Measurements from ENCODE around the gene RHOJ. TPM values are rescaled to one million over a fixed set of nuclear protein-coding genes. Genes with fewer than 3 reads are reported as not detected.

Gene RHOJ
- total and polyA plus RNA-seq, 2 donors (not counting 1 experiment from before 2014, with no cell fraction given), result not detected

GRCh38 chr14:63269561-63270225 is 65.5 kb downstream of the RHOJ start:
- H4K20me1 ChIP-seq (ENCODE audit: control insufficient read depth, insufficient read depth, low read length, poor library complexity, severe bottlenecking), result no peaks in the 10 kb centered on the region
- H3K27me3 ChIP-seq (replicated peaks in 1 of 4; ENCODE audit: control extremely low read depth in 1 of 4, control insufficient read depth in 3 of 4, insufficient read depth in 4 of 4, low read length in 3 of 4), result peaks cover 0 to 4% (median 0%) of the 10 kb centered on the region in 4 experiments
- H3K9me3 ChIP-seq (ENCODE audit: control extremely low read depth in 1 of 3, control insufficient read depth in 2 of 3, insufficient read depth in 1 of 3, low read length in 2 of 3), result no peaks in the 10 kb centered on the region
- no peak overlapping the region for H3K4me3 ChIP-seq (ENCODE audit: control extremely low read depth in 1 of 5, extremely low read depth in 1 of 5, insufficient read depth in 1 of 5, low read depth in 2 of 5, low read length in 4 of 5)
- Mint-ChIP-seq H3K27ac (no peak overlapping the region), H3K27me3 (peaks cover 24% of the 10 kb centered on the region), H3K4me1 (no peaks in the 10 kb centered on the region), H3K4me3 (no peak overlapping the region), H3K9me3 (ENCODE audit: insufficient read depth) (peaks cover 4% of the 10 kb centered on the region)
- 100% methylated on average over 2 of the region's 11 CpGs for whole genome bisulfite sequencing (ENCODE audit: insufficient coverage)
- CTCF ChIA-PET, result no interaction called here
- no peak for TF ChIP-seq CTCF (IDR thresholded peaks at IDR 0.05)
- no peak for TF ChIP-seq EZH2 (IDR thresholded peaks at IDR 0.05; ENCODE audit: borderline replicate concordance, insufficient read depth, low read depth, low read length, poor library complexity, severe bottlenecking)
- no peaks in the 10 kb centered on the region for H3K4me1 ChIP-seq (ENCODE audit: control insufficient read depth in 2 of 2, insufficient read depth in 2 of 2, low read length in 2 of 2)
- no peak overlapping the region for H3K9ac ChIP-seq (ENCODE audit: low read length)
- no peak overlapping the region for H3K27ac ChIP-seq (ENCODE audit: low read length in 2 of 2)
- H3K4me2 ChIP-seq (replicated peaks; ENCODE audit: low read depth, low read length, poor library complexity, severe bottlenecking), result no peak overlapping the region
- ATAC-seq (ENCODE audit: low read depth) (no peak), DNase-seq (no peak)
- H3K79me2 ChIP-seq (ENCODE audit: control insufficient read depth, insufficient read depth, low read length), result no peaks in the 10 kb centered on the region
- intact Hi-C loops (cut with micrococcal nuclease), result no loop called here
- no peak overlapping the region for H2AFZ ChIP-seq (ENCODE audit: insufficient read depth, low read depth, low read length, poor library complexity, severe bottlenecking)
- POLR2A ChIA-PET, result no interaction called here
- H3K36me3 ChIP-seq (replicated peaks in 1 of 2; ENCODE audit: control extremely low read depth in 1 of 2, control insufficient read depth in 1 of 2, extremely low read depth in 1 of 2, insufficient read depth in 2 of 2, low read length in 1 of 2), result no peaks in the 10 kb centered on the region

GRCh38 chr14:63273129-63273528 is 68.9 kb downstream of the RHOJ start:
- TF ChIP-seq EZH2 (IDR thresholded peaks at IDR 0.05; ENCODE audit: borderline replicate concordance, insufficient read depth, low read depth, low read length, poor library complexity, severe bottlenecking) (no peak), CTCF (IDR thresholded peaks at IDR 0.05) (no peak)
- ChIA-PET POLR2A (no interaction called here), CTCF (no interaction called here)
- ATAC-seq (ENCODE audit: low read depth) (no peak), DNase-seq (no peak)
- no peak overlapping the region for H3K4me3 Mint-ChIP-seq
- WGBS (ENCODE audit: insufficient coverage), result 86% methylated on average over 1 of the region's 3 CpGs
- intact Hi-C loops (cut with micrococcal nuclease), result no loop called here
- no peak overlapping the region for H3K27ac Mint-ChIP-seq
- no peaks in the 10 kb centered on the region for H3K36me3 ChIP-seq (replicated peaks in 1 of 2; ENCODE audit: control extremely low read depth in 1 of 2, control insufficient read depth in 1 of 2, extremely low read depth in 1 of 2, insufficient read depth in 2 of 2, low read length in 1 of 2)
- no peaks in the 10 kb centered on the region for H4K20me1 ChIP-seq (ENCODE audit: control insufficient read depth, insufficient read depth, low read length, poor library complexity, severe bottlenecking)
- peaks cover 11% of the 10 kb centered on the region for H3K27me3 Mint-ChIP-seq
- no peak overlapping the region for H3K9ac ChIP-seq (ENCODE audit: low read length)
- H3K27me3 ChIP-seq (replicated peaks in 1 of 4; ENCODE audit: control extremely low read depth in 1 of 4, control insufficient read depth in 3 of 4, insufficient read depth in 4 of 4, low read length in 3 of 4), result peaks cover 0 to 4% (median 1%) of the 10 kb centered on the region in 4 experiments
- H3K4me3 ChIP-seq (ENCODE audit: control extremely low read depth in 1 of 5, extremely low read depth in 1 of 5, insufficient read depth in 1 of 5, low read depth in 2 of 5, low read length in 4 of 5), result no peak overlapping the region
- H3K79me2 ChIP-seq (ENCODE audit: control insufficient read depth, insufficient read depth, low read length), result no peaks in the 10 kb centered on the region
- no peaks in the 10 kb centered on the region for H3K4me1 Mint-ChIP-seq
- no peak overlapping the region for H3K4me2 ChIP-seq (replicated peaks; ENCODE audit: low read depth, low read length, poor library complexity, severe bottlenecking)
- no peaks in the 10 kb centered on the region for H3K9me3 Mint-ChIP-seq (ENCODE audit: insufficient read depth)
- H3K27ac ChIP-seq (ENCODE audit: low read length in 2 of 2), result no peak overlapping the region
- no peaks in the 10 kb centered on the region for H3K9me3 ChIP-seq (ENCODE audit: control extremely low read depth in 1 of 3, control insufficient read depth in 2 of 3, insufficient read depth in 1 of 3, low read length in 2 of 3)
- H2AFZ ChIP-seq (ENCODE audit: insufficient read depth, low read depth, low read length, poor library complexity, severe bottlenecking), result no peak overlapping the region
- H3K4me1 ChIP-seq (ENCODE audit: control insufficient read depth in 2 of 2, insufficient read depth in 2 of 2, low read length in 2 of 2), result no peaks in the 10 kb centered on the region
